Measurements from ENCODE around the gene FNBP1.
"Not testable (repeated sequence)": the region's sequence is repeated elsewhere in the genome, so short reads cannot be mapped to it uniquely, and the experiment has no call there.

FNBP1 gene

DNA sequence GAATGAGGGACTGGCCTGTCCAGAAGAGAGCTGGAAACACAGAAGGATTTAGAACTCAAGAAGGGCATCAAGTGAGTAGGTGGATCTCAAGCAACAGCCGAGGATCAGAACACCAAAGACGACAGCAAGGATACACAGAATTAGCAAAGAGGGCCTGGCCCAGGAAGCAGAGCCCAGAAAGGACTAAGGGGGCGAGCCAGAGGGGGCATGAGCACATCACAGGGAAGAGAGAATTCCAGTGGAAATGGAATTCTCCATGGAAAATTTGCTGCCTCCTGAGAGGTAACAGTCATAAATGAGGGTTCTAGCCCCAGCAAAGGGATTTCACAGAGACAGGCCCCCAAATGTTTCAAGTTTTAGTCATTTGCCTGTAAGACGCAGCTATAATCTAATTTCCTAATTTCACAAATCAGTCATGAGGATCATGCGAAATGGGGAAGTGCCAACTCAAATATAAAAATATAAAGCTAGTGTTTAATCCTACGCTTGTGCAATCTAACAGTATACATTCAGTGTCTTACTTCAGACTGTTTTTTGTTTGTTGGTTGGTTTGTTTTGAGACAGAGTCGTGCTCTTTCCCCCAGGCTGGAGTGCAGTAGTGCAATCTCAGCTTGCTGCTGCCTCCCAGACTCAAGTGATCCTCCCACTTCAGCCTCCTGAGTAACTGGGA, 46.7 kb downstream of the FNBP1 start:
- TF ChIP-seq, protein P1, sequence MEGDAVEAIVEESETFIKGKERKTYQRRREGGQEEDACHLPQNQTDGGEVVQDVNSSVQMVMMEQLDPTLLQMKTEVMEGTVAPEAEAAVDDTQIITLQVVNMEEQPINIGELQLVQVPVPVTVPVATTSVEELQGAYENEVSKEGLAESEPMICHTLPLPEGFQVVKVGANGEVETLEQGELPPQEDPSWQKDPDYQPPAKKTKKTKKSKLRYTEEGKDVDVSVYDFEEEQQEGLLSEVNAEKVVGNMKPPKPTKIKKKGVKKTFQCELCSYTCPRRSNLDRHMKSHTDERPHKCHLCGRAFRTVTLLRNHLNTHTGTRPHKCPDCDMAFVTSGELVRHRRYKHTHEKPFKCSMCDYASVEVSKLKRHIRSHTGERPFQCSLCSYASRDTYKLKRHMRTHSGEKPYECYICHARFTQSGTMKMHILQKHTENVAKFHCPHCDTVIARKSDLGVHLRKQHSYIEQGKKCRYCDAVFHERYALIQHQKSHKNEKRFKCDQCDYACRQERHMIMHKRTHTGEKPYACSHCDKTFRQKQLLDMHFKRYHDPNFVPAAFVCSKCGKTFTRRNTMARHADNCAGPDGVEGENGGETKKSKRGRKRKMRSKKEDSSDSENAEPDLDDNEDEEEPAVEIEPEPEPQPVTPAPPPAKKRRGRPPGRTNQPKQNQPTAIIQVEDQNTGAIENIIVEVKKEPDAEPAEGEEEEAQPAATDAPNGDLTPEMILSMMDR (IDR thresholded peaks at IDR 0.05; ENCODE audit: extremely low read depth, missing control alignments) = no peak
- no peak for DNase-seq (ENCODE audit: low spot score)

DNA sequence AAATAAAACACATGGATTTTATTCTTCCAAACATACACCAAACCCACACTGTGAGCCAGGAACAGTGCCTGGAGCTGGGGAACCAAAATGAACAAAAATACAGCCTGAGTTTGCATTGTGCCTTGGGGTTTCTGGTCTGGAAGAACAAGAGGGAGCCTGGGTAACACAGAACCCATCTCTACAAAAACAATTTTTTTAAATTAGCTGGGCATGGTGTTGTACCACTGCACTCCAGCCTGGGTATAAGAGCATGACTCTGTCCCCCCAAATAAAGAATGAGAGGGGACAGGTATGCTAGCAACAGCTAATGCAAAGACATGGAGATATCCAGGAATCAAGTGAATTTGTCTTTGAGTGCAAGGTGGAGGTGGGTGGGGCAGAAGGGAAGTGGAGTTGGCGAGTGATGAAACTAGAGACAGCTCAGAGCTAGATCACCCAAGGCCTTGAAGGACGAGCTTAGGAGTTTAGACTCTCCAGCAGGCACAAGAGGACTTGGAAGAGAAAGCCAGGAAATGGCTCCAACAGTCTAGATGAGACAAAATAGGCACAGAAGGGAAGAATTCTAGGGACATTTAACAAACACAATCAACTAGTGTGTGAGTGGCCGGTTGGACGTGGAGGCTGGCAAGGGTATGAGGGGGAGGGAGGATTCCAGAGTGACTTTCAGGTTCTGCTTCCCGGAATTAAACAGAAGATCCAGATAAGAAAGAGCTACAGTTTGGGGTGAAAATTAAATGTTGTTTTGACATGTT, 47.4 kb downstream of the FNBP1 start:
- TF ChIP-seq, protein P1 (IDR thresholded peaks at IDR 0.05; ENCODE audit: extremely low read depth, missing control alignments) = no peak
- DNase-seq (ENCODE audit: low spot score) = no peak

DNA sequence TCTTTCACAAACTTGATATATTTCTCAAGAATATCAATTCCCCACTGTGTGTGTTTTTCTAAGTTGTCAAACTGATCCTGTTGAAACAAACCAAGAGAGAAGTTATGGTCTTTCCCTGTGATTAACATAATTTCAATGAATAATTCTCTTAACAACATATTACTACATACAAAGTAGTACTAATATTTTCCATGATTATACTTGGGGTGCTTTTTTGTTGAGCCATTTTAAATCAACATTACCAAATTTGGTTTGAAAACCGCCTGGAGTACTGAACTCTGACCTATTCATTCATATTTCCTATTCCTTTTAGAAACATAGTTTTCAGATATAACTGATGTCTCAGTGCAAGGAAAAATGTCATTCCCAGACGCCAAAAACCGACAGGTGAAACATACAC, 48.1 kb downstream of the FNBP1 start:
- DNase-seq (ENCODE audit: low spot score) = no peak
- TF ChIP-seq, protein P1 (IDR thresholded peaks at IDR 0.05; ENCODE audit: extremely low read depth, missing control alignments) = no peak

DNA sequence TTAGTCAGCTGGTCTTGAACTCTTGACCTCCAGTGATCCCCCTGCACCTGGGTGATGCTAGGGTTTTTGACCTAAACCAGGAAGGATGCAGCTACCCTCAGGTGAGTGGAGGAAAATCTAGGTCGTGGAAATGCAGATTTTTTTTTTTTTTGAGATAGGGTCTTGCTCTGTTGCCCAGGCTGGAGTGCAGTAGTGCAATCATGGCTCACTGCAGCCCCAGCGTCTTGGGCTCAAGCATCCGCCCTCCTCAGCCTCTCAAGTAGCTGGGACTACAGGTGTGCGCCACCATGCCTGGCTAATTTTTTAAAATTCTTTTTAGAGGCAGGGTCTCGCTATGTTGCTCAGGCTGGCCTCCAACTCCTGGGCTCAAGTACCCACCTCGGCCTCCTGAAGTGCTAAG, 51.9 kb downstream of the FNBP1 start:
- not testable (repeated sequence) for DNase-seq (ENCODE audit: low spot score)

DNA sequence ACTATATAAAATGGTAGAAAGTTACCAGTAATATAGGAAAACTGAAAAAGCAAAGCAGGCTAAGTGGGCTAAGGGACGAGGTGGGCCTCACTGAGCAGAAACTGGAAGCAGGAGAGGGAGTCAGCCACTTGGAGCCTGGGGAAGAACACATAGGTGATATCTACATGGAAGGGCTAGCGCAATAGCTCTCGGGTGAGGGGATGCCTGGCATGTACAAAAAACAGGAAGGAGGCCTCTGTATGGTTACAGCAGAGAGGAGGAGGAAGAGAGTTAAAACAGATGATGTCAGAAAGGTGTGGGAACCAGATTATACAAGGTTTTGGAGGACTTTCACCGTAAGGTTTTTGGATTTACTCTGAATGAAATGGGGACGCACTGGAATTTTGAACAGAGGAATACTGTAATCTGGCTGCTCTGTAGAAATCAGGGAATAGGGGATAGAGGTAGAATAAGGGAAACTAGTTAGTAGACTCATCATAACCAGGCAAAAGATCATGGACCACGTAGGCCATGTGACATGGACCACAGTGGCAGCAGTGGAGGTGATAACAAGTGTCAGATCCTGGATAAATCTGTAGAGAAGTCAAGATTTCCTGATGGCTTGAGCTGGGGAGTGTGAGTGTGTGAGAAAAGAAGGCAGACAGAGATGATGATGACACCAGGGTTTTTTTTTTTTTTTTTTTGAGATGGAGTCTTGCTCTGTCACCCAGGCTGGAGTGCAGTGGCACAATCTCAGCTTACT, 52.5 kb downstream of the FNBP1 start:
- TF ChIP-seq, protein P1 (IDR thresholded peaks at IDR 0.05; ENCODE audit: extremely low read depth, missing control alignments) = no peak
- DNase-seq (ENCODE audit: low spot score) = no peak

DNA sequence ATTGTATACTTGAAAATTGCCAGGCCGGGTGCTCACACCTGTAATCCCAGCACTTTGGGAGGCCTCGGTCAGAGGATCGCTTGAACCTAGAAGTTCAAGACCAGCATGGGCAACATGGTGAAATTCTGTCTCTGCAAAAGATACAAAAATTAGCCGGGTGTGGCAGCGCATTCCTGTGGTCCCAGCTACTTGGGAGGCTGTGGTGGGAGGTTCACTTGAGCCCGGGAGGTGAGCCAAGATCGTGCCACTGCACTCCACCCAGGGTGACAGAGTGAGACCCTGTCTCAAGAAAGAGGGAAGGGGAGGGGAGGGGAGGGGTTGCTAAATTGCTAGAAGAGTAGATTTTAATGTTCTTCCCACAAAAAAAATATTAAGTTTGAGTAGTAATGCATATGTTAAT, 53.2 kb downstream of the FNBP1 start:
- no peak for DNase-seq (ENCODE audit: low spot score)
- TF ChIP-seq, protein P1 (IDR thresholded peaks at IDR 0.05; ENCODE audit: extremely low read depth, missing control alignments) = no peak

DNA sequence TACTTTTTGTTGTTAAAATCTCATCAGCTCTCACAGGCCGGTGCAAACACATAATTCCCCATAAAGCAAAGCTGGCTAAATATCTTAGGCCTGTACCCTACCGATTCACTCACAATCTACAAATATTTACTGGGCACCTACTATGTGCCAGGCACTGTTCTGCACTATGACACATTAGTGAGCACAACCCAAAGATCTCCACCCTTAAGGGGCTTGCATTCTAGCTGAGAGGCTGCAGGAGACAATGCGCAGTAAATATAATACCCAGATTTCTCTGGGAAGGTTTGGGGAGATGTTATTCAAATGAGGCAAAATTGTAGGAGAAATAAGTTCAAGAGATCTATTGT, 53.7 kb downstream of the FNBP1 start:
- TF ChIP-seq, protein P1 (IDR thresholded peaks at IDR 0.05; ENCODE audit: extremely low read depth, missing control alignments) = no peak
- DNase-seq (ENCODE audit: low spot score) = no peak

Measured in GM20000 (cell line).